Endothelial cell (in vitro differentiated cells): ENCODE data around the gene MGARP. TPM values are rescaled to one million over a fixed set of nuclear protein-coding genes. Genes with fewer than 3 reads are reported as not detected.
"Not testable (repeated sequence)": the region's sequence is repeated elsewhere in the genome, so short reads cannot be mapped to it uniquely, and the experiment has no call there.

Experiments
- DNase-seq: peaks from one replicate; pipeline ENCODE4 v3.0.0; 2021; ENCODE audit warnings: low spot score
- H3K27ac Mint-ChIP-seq: one replicate; pipeline ENCODE4 v1.8.0; 2021; ENCODE audit warnings: mixed read lengths, inconsistent platforms; ENCODE audit not compliant: unreplicated experiment
- H3K27me3 Mint-ChIP-seq: one replicate; pipeline ENCODE4 v1.8.0; 2021; ENCODE audit warnings: mild to moderate bottlenecking, moderate library complexity, mixed read lengths, inconsistent platforms; ENCODE audit not compliant: unreplicated experiment
- H3K36me3 Mint-ChIP-seq: one replicate; pipeline ENCODE4 v1.8.0; 2021; ENCODE audit warnings: mild to moderate bottlenecking, low read depth, mixed read lengths, inconsistent platforms; ENCODE audit not compliant: unreplicated experiment
- H3K4me1 Mint-ChIP-seq: one replicate; pipeline ENCODE4 v1.8.0; 2021; ENCODE audit warnings: mild to moderate bottlenecking, mixed read lengths, inconsistent platforms; ENCODE audit not compliant: unreplicated experiment
- H3K4me3 Mint-ChIP-seq: one replicate; pipeline ENCODE4 v1.8.0; 2021; ENCODE audit warnings: mild to moderate bottlenecking, mixed read lengths, inconsistent platforms; ENCODE audit not compliant: unreplicated experiment
- H3K9me3 Mint-ChIP-seq: one replicate; pipeline ENCODE4 v1.8.0; 2021; ENCODE audit warnings: mixed read lengths, inconsistent platforms; ENCODE audit not compliant: unreplicated experiment
- CTCF ChIP-seq: fragments of 200-600 bp; sonication (generic); IDR thresholded peaks from one replicate; pipeline ENCODE4 v1.5.0; 2021; ENCODE audit warnings: antibody characterized with exemption; ENCODE audit not compliant: unreplicated experiment
- long read RNA-seq: library from polyadenylated mRNA; unstranded; transcript quantifications from one replicate; pipeline ENCODE4 v2.0.0, GENCODE V29; 2020; ENCODE audit not compliant: unreplicated experiment
- total RNA-seq: library from RNA; stranded (reverse); fragmentation: NEBNext Ultra II Directional; extraction: Animal tissue kit (Norgen Biotek cat#: 25700); gene quantifications from one replicate; pipeline ENCODE4 v1.2.1, GENCODE V29; 2021; ENCODE audit not compliant: unreplicated experiment

MGARP gene
- total RNA-seq: not detected
- long read RNA-seq: 0 reads

GRCh38 chr4:139279760-139280620 is at the start of gene MGARP:
Gene MGARP, minus strand, starts transcription at chr4:139280225. Its CDS starts 67 bp downstream, at chr4:139280158.
- Mint-ChIP-seq H3K27me3 (peaks cover 6% of the 10 kb centered on the region), H3K36me3 (no peaks in the 10 kb centered on the region)
- no peak for TF ChIP-seq CTCF

GRCh38 chr4:139329665-139330200 is 49.7 kb upstream of the MGARP start:
- no peak overlapping the region for H3K4me3 Mint-ChIP-seq
- peaks cover 4% of the 10 kb centered on the region for H3K4me1 Mint-ChIP-seq
- peak overlapping the region; percentile 33 for H3K27ac Mint-ChIP-seq
- peaks cover 4% of the 10 kb centered on the region for H3K36me3 Mint-ChIP-seq
- no peak for TF ChIP-seq CTCF
- DNase-seq: no peak
- no peaks in the 10 kb centered on the region for H3K9me3 Mint-ChIP-seq
- H3K27me3 Mint-ChIP-seq: peaks cover 2% of the 10 kb centered on the region

More at GRCh38 chr4:139279760-139280620, at the start of gene MGARP:
- DNase-seq: peak; percentile 40
- Mint-ChIP-seq H3K4me3 (peak within 1 kb of the TSS; percentile 53), H3K4me1 (peaks cover 3% of the 10 kb centered on the region), H3K27ac (no peak within 1 kb of the TSS), H3K9me3 (no peaks in the 10 kb centered on the region)

- no peak overlapping the region for H3K27ac Mint-ChIP-seq
- no peak overlapping the region for H3K4me3 Mint-ChIP-seq
- peaks cover 2% of the 10 kb centered on the region for H3K27me3 Mint-ChIP-seq
- TF ChIP-seq CTCF: no peak
- no peaks in the 10 kb centered on the region for H3K36me3 Mint-ChIP-seq
- peaks cover 1% of the 10 kb centered on the region for H3K4me1 Mint-ChIP-seq
- H3K9me3 Mint-ChIP-seq: no peaks in the 10 kb centered on the region
- no peak for DNase-seq
Measured at GRCh38 chr4:139324620-139325019, 44.6 kb upstream of the MGARP start.

- H3K27ac Mint-ChIP-seq, H3K4me3 Mint-ChIP-seq: not testable (repeated sequence)
Measured at GRCh38 chr4:139322541-139322940, 42.5 kb upstream of the MGARP start.

GRCh38 chr4:139322070-139322469 is 42.0 kb upstream of the MGARP start:
- H3K36me3 Mint-ChIP-seq, H3K27me3 Mint-ChIP-seq, H3K27ac Mint-ChIP-seq, H3K4me1 Mint-ChIP-seq, H3K4me3 Mint-ChIP-seq, H3K9me3 Mint-ChIP-seq, DNase-seq: not testable (repeated sequence)

More at GRCh38 chr4:139322541-139322940, 42.5 kb upstream of the MGARP start:
- not testable (repeated sequence) for DNase-seq, H3K27me3 Mint-ChIP-seq, H3K4me1 Mint-ChIP-seq, H3K36me3 Mint-ChIP-seq, H3K9me3 Mint-ChIP-seq

- H3K4me3 Mint-ChIP-seq: no peak overlapping the region
- H3K27me3 Mint-ChIP-seq: peaks cover 2% of the 10 kb centered on the region
- no peaks in the 10 kb centered on the region for H3K36me3 Mint-ChIP-seq
- H3K9me3 Mint-ChIP-seq: no peaks in the 10 kb centered on the region
- peaks cover 6% of the 10 kb centered on the region for H3K4me1 Mint-ChIP-seq
- TF ChIP-seq CTCF: no peak
- no peak for DNase-seq
- H3K27ac Mint-ChIP-seq: no peak overlapping the region
Measured at GRCh38 chr4:139319571-139319970, 39.5 kb upstream of the MGARP start.
